MM.1S (cell line): ENCODE results near the gene SLIT3.

Source experiments
- CTCF ChIP-seq: fragments of 300-600 bp; sonication (generic); IDR thresholded peaks from 2 replicates; pipeline ENCODE4 v1.5.1; 2016; ENCODE audit warnings: antibody characterized with exemption, low read length, mixed read lengths
- EZH2phosphoT487 ChIP-seq: fragments of 300-600 bp; sonication (generic); IDR thresholded peaks from 2 replicates; pipeline ENCODE4 v1.6.1; 2018; ENCODE audit warnings: antibody characterized with exemption, low read length

- TF ChIP-seq CTCF (no peak), EZH2phosphoT487 (no peak)
Measured at GRCh38 chr5:168976311-168976970, 324.5 kb downstream of the SLIT3 start.
